ENCODE results near the gene SLC8A1.

SLC8A1 gene

GRCh38 chr2:40412456-40412855, 39.4 kb downstream of the SLC8A1 start:
- ChIA-PET POLR2A (no interaction called here), CTCF (no interaction called here)
- no peak for DNase-seq (ENCODE audit: extremely low spot score)
- TF ChIP-seq CTCF (IDR thresholded peaks at IDR 0.05; ENCODE audit: control extremely low read depth, extremely low read depth, low read depth, missing control alignments), result no peak

- POLR2A ChIA-PET, result no interaction called here
- no peak for DNase-seq (ENCODE audit: extremely low spot score)
- CTCF ChIA-PET, result no interaction called here
- no peak for TF ChIP-seq CTCF (IDR thresholded peaks at IDR 0.05; ENCODE audit: control extremely low read depth, extremely low read depth, low read depth, missing control alignments)
Observed at GRCh38 chr2:40410695-40411094, 41.2 kb downstream of the SLC8A1 start.

GRCh38 chr2:40409734-40410133, 42.2 kb downstream of the SLC8A1 start:
- ChIA-PET CTCF (interaction anchor here (1.5 kb wide), 1 partner anchor 8 kb away, joined by 3 read pairs; no protein-coding TSS in a partner anchor), POLR2A (no interaction called here)
- DNase-seq (ENCODE audit: extremely low spot score), result no peak
- no peak for TF ChIP-seq CTCF (IDR thresholded peaks at IDR 0.05; ENCODE audit: control extremely low read depth, extremely low read depth, low read depth, missing control alignments)

GRCh38 chr2:40406485-40407289, 45.2 kb downstream of the SLC8A1 start:
- ChIA-PET CTCF (interaction anchor here (0.8 to 1.9 kb wide), 3 partner anchors 12 to 148 kb away, joined by 3 to 4 read pairs (median 4); no protein-coding TSS in a partner anchor), POLR2A (no interaction called here)
- no peak for TF ChIP-seq CTCF (IDR thresholded peaks at IDR 0.05; ENCODE audit: control extremely low read depth, extremely low read depth, low read depth, missing control alignments)
- no peak for DNase-seq (ENCODE audit: extremely low spot score)

GRCh38 chr2:40405465-40405864, 46.4 kb downstream of the SLC8A1 start:
- TF ChIP-seq CTCF (IDR thresholded peaks at IDR 0.05; ENCODE audit: control extremely low read depth, extremely low read depth, low read depth, missing control alignments), result no peak
- DNase-seq (ENCODE audit: extremely low spot score), result no peak
- CTCF ChIA-PET, result interaction anchor here (1.3 to 1.9 kb wide), 2 partner anchors 18 to 149 kb away, joined by 3 to 4 read pairs; no protein-coding TSS in a partner anchor
- POLR2A ChIA-PET, result no interaction called here

- POLR2A ChIA-PET, result no interaction called here
- CTCF ChIA-PET, result no interaction called here
- no peak for DNase-seq (ENCODE audit: extremely low spot score)
- TF ChIP-seq CTCF (IDR thresholded peaks at IDR 0.05; ENCODE audit: control extremely low read depth, extremely low read depth, low read depth, missing control alignments), result no peak
Observed at GRCh38 chr2:40404517-40404916, 47.4 kb downstream of the SLC8A1 start.
